Measurements from ENCODE around the gene MSH2.

Gene MSH2

DNA sequence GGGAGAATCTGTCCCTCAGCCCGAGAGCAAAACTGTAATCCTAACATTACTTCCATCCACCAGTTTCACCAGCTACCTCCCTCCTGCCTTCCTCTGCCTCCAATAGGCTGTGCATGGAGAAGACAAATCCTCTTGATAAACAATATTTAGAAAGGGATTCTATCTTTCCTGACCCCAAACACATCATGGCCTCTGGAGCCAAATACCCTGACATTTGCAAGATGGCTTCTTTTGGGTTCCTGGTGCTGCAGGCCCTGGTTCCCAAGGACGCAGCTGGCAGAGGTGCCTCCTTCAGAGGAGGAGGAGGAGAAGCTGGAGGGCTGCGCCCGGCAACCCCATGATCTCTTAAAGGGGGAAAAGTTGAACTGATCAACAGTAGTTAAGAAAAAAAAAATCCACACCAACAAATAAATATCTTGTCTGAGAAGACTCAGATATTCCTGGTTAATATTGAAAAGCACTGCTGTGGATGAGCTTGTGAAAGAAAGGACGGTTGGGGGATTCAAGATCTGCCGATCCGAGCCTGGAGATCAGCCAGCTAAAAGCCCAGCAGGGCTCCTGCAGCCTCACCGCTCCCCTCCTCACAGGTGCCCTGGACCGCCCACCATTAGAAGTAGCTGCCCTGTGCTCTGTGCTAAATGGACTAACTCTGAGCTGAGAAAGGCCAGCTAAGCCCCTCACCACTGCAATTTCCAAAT is 116.8 kb downstream of the MSH2 start:
- H3K4me3 ChIP-seq (replicated peaks in 1 of 2; ENCODE audit: low read depth in 2 of 2, low read length in 2 of 2) = no peak overlapping the region
- no peak for DNase-seq (ENCODE audit: low read depth in 2 of 2)
- TF ChIP-seq, protein P1, sequence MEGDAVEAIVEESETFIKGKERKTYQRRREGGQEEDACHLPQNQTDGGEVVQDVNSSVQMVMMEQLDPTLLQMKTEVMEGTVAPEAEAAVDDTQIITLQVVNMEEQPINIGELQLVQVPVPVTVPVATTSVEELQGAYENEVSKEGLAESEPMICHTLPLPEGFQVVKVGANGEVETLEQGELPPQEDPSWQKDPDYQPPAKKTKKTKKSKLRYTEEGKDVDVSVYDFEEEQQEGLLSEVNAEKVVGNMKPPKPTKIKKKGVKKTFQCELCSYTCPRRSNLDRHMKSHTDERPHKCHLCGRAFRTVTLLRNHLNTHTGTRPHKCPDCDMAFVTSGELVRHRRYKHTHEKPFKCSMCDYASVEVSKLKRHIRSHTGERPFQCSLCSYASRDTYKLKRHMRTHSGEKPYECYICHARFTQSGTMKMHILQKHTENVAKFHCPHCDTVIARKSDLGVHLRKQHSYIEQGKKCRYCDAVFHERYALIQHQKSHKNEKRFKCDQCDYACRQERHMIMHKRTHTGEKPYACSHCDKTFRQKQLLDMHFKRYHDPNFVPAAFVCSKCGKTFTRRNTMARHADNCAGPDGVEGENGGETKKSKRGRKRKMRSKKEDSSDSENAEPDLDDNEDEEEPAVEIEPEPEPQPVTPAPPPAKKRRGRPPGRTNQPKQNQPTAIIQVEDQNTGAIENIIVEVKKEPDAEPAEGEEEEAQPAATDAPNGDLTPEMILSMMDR (IDR thresholded peaks at IDR 0.05; ENCODE audit: low read depth, low read length) = no peak

DNA sequence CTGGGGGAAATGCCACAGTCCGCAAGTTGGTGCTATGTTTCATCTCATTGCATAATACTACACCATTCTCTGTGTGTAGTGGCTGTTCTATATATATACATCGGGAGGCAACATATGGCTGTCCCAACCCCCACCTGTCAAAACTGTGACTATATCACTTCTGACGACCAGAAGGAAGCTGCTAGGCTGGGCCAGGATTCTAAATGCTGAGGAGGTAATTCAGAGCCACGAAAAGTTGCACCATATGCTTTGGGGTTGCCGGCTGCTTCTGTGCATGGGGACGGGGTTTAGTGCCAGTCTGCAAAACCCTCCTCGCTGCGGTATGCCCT is 117.3 kb downstream of the MSH2 start:
- TF ChIP-seq, protein P1 (IDR thresholded peaks at IDR 0.05; ENCODE audit: low read depth, low read length) = no peak
- no peak for DNase-seq (ENCODE audit: low read depth in 2 of 2)
- no peak overlapping the region for H3K4me3 ChIP-seq (replicated peaks in 1 of 2; ENCODE audit: low read depth in 2 of 2, low read length in 2 of 2)

DNA sequence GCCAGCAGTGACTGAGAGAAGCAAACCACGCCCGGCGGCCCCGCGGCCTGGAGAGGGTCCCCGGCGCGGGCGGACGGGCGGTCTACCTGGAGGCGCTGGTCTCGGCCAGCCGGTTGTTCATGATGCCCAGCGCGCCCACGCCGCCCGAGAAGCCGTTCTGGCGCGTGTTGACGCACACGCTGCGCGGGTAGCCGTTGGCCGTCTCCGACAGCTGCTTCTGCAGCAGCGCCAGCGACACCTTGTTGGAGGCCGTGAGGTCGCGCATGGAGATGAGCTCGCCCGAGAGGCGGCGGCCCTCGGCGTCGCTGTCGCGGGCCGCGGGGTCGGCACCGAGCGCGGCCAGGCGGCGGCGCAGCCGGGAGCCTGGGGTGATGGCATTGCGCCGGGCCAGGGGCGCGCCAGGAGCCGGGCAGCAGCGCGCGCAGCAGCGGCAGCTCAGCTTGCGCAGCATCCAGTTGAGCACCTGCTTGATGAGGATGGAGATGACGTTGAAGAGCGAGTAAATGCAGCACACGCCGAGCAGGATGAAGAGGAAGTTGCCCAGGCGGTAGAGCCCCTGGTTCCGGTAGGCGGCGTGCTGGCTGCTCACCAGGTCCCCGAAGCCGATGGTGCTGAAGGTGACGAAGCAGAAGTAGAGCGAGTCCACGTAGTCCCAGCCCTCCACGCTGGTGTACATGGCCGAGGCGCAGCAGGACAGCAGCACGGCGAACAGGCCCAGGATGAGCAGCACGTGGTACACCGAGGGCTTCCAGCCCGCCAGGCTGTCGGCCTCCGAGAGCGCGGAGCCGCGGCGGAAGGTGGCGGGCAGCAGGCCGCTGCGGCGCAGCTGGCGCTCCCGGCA is 118.1 kb downstream of the MSH2 start:
- TF ChIP-seq, protein P1 (IDR thresholded peaks at IDR 0.05; ENCODE audit: low read depth, low read length) = peak; percentile 20
- H3K4me3 ChIP-seq (replicated peaks in 1 of 2; ENCODE audit: low read depth in 2 of 2, low read length in 2 of 2) = peak overlapping the region; percentile 42 to 50
- peak; percentile 49 to 62 for DNase-seq (ENCODE audit: low read depth in 2 of 2)

DNA sequence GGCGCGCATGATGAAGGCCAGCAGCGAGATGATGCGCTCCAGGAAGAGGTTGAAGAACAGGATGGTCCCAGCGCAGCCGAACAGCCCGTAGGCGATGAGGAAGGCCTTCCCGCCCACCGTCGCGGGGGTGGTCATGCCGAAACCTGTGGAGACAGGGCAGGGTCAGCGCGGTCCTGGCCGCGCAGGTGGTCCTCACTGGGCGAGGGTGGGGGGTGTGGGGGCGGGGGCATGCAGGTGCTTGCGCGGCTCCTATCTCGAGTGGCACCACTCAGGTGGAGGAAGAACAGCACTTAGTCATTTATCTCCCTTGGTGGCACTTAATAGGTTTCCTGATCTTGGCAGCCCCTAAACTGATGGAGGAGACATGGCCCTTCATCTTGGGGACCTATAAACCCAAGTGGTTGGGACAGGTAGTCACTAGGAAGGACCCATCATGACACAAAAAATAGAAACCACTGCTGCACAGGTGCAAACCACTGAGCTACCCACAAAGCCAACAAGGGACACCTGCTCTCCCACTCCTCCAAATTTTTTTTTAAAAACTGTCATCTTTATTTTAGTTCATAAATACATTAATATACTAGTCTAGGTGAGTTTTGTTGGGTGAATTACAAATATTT is 118.8 kb downstream of the MSH2 start:
- peak overlapping the region in 1 of 2 donors; percentile 50 for H3K4me3 ChIP-seq (replicated peaks in 1 of 2; ENCODE audit: low read depth in 2 of 2, low read length in 2 of 2)
- TF ChIP-seq, protein P1 (IDR thresholded peaks at IDR 0.05; ENCODE audit: low read depth, low read length) = no peak
- DNase-seq (ENCODE audit: low read depth in 2 of 2) = no peak

DNA sequence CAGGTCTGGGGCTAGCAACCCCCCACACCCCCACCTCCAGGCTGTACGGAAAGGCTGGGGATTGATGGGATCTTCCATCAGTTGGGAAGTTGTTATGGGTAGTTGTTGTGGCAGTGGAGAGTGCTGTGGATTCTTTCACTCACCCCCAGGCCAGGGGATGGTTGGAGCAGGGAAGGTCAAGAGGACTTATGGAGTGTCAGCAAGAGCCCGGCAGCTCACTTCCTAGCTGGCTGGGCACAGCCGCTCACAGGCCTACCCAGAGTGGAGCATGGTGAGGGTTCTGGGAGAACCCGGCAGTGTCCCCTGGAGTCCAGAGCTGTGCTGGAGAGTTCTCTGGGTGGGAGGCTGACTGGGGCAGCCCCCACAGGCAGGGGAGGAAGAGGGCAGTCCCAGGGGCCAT is 122.2 kb downstream of the MSH2 start:
- TF ChIP-seq, protein P1 (IDR thresholded peaks at IDR 0.05; ENCODE audit: low read depth, low read length) = no peak
- no peak for DNase-seq (ENCODE audit: low read depth in 2 of 2)
- H3K4me3 ChIP-seq (replicated peaks in 1 of 2; ENCODE audit: low read depth in 2 of 2, low read length in 2 of 2) = no peak overlapping the region

DNA sequence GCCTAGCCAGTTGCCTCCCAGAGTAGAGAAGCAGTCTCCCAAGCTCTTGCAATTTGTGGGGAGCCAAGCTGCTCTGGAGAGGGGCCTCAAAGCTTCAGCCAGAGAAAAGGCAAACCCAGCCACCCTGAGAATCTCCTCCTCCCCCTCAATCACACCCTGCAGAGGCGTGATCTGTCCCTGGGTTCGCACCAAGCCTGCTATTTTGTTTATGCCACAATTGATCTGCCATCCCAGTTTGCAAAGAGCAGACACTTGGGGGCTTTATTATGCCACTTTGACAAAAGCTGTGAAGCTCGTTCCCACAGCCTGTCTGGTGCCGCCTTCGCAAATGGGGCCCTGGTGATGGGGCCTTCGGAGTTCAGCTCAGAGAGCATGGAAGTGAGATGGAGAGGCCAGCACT is 125.5 kb downstream of the MSH2 start:
- TF ChIP-seq, protein P1 (IDR thresholded peaks at IDR 0.05; ENCODE audit: low read depth, low read length) = no peak
- no peak overlapping the region for H3K4me3 ChIP-seq (replicated peaks in 1 of 2; ENCODE audit: low read depth in 2 of 2, low read length in 2 of 2)
- DNase-seq (ENCODE audit: low read depth in 2 of 2) = no peak

Data from cardiac fibroblast (primary cell).